ENCODE data around the gene TDRD3.

GRCh38 chr13:60355056-60355455 lies 42.0 kb upstream of the TDRD3 start:
- TF ChIP-seq, protein P1, sequence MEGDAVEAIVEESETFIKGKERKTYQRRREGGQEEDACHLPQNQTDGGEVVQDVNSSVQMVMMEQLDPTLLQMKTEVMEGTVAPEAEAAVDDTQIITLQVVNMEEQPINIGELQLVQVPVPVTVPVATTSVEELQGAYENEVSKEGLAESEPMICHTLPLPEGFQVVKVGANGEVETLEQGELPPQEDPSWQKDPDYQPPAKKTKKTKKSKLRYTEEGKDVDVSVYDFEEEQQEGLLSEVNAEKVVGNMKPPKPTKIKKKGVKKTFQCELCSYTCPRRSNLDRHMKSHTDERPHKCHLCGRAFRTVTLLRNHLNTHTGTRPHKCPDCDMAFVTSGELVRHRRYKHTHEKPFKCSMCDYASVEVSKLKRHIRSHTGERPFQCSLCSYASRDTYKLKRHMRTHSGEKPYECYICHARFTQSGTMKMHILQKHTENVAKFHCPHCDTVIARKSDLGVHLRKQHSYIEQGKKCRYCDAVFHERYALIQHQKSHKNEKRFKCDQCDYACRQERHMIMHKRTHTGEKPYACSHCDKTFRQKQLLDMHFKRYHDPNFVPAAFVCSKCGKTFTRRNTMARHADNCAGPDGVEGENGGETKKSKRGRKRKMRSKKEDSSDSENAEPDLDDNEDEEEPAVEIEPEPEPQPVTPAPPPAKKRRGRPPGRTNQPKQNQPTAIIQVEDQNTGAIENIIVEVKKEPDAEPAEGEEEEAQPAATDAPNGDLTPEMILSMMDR (IDR thresholded peaks at IDR 0.05; ENCODE audit: low read depth, low read length, poor library complexity, severe bottlenecking) = no peak
- TF ChIP-seq EZH2phosphoT487 (IDR thresholded peaks at IDR 0.05; ENCODE audit: borderline replicate concordance, low read length) = no peak
